Fibroblast of skin of left quadriceps (primary cell): Measurements from ENCODE around the gene PWWP2B.

Source experiments
- DNase-seq, 2 experiments: peaks; one replicate each; pipeline ENCODE4 v3.0.0-alpha.2; 2013; ENCODE audit warnings: low read depth in 2 of 2

Gene PWWP2B

GRCh38 chr10:132447446-132448247 is 50.6 kb downstream of the PWWP2B start:
- DNase-seq = peak; percentile 59 to 61

DNA sequence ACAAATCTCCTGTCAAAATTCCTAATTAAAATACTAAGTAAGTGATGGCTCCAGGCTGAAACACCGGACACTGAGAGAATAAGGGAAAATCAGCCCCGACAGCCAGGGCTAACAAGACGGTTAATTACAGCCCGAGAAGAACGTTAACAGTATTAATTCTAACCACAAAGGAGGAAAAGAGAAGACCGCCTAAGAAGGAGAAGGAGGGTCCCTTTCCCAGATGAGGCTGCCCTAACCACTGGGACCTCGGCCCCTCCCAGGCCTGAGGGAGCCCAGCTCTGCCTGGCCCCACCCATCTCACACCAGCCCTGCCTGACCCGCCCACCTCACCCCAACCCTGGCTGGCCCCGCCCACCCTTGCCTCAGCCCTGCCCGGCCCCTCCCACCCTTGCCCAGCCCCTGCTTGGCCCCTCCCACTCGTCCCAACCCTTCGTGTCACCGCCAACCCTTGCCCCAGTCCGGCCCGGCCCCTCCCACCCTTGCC is 51.3 kb downstream of the PWWP2B start:
- no peak for DNase-seq

DNA sequence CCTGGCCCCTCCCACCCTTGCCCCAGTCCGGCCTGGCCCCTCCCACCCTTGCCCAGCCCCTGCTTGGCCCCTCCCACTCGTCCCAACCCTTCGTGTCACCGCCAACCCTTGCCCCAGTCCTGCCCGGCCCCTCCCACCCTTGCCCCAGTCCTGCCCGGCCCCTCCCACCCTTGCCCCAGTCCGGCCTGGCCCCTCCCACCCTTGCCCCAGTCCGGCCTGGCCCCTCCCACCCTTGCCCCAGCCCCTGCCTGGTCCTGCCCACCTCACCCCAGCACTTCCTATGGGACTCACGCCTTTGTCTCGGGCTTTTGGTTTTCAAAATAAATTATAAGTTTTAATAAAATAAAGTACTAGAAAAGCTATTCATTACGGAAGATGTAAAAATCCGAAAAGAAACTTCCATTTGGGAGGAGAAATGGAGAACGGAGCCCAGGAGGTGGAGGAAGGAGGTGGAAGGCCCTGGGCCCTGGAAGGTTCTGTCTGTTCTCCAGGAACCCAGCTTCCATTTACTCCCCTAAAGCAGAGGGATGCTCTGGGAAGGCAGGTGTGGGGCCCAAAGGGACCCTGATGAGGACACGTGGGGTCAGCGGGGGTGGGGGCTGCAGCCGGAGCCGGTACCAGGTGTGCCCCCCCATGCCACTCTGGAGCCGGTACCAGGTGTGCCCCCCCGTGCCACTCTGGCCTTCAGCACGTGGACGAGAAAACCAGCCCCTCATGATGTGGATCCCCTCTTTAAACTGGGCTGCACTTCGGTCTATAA is 52.2 kb downstream of the PWWP2B start:
- DNase-seq = no peak

DNA sequence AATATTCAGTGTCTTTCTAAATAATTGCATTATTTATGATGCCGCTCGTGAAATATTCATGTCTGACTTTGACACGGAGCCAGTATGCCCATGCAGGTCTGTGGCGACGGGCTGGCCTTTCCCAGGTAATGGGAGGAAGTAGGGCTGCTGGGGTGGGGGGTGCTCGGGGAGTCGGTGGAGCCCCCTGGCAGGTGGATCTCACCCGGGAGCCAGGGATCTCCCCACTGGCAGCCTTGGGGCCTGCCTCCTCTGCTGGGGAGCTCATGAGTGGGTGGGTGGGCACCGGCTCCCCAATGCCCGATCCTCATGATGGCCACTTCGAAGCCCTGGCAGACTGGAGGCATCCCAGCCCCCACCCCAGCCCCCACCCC is 52.8 kb downstream of the PWWP2B start:
- DNase-seq = no peak

DNA sequence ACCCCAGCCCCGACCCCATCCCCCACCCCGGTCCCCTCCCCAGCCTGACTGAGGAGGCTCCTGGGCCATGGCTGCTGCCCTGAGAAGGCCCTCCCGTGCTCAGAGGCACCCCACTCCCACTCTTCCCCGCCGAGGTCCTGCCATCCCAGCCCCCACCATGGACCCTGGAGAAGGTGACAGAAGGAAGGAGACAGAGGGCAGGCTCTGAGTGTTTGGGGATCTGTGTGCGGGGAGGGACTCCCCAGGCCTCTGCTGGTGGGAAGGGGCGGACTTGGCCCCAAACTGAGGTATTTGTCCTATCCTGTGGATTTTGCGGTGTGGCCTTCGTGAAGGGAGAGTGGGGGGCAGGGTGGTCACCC is 53.4 kb downstream of the PWWP2B start:
- DNase-seq = no peak

DNA sequence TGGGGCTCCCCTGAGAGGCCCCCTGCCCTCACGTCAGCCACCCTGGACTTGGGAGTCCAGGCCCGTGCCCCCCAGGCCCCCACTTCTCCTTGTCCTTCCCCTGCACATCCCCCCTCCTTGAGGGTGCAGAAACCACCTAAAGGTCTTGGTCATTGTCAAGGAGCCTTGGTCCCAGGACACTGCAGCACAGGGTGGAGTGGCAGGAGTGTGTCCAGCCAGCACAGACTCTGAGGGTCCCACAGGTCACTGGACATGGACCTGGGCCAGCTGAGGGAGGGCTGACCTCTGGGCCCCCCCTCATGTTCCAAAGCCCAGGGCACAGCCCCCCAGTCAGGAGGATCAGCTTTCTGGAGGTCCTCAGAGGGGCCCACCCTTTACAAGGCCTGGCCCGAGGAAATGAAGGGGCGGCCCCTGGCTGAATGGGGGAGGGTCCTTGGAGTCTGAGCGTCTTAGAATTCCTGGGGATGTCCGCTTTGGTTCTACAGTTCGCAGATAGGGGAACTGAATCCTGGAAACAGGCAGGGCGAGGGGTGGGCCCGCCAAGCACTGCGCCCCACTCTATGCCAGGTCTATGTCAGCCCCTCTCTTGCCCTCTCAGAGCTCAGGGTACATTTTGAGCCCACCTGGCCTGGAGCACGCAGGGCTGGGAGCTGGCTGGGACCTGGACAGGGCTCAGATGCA is 54.0 kb downstream of the PWWP2B start:
- DNase-seq = no peak

DNA sequence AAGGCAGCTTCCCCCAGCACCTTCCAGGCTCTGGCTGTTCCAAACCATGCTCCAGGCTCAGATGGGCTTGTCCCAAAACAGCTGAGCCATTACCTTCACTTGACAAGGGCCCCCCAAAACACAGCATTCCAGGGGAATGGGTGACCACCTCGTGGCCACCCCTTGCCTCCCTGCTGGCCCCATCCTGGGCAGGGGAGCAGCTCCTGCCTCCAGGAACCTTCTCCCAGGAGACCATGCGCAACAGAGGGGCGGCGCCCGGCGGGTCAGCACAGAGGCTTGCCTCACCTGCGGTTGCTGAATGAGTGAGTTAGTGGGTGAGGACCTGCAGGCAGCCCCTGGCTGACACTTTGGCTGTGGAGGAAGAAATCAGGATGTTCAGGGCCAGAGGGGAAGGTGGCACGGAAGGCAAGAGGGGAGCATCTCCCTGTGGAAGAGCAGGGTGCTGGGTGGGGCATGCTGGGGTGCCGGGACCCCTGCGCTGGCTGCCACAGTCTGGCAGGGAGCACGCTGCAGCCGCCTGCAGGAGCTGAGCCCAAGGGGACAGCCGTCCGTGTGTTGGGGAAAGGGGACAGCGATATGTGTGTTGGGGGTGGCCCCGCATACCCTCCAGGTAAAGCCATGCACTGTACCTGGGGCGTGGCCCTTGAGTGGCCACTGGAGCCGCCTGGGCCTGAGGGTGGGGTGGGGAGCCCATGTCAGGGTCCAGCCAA is 54.7 kb downstream of the PWWP2B start:
- no peak for DNase-seq

DNA sequence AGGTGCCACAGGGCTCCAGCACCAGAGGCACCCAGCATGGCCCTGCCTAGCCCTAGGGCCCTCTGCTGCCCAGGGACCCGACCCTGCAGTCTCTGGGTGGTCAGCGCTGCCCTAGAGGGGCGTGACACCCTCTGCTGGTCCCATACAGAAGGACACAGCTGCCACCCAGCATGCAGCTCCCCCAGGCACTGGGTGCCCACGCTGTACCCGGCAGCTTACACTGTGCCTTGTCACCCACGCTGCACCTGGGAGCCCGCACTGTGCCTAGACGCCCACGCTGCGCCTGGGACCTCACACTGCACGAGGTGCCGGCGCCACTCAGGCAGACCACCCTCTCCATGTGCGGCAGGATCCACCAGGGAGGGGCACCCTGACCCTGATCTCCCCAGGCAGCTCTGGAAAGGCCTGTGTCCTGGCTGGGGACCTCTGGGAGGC is 55.2 kb downstream of the PWWP2B start:
- DNase-seq = no peak

DNA sequence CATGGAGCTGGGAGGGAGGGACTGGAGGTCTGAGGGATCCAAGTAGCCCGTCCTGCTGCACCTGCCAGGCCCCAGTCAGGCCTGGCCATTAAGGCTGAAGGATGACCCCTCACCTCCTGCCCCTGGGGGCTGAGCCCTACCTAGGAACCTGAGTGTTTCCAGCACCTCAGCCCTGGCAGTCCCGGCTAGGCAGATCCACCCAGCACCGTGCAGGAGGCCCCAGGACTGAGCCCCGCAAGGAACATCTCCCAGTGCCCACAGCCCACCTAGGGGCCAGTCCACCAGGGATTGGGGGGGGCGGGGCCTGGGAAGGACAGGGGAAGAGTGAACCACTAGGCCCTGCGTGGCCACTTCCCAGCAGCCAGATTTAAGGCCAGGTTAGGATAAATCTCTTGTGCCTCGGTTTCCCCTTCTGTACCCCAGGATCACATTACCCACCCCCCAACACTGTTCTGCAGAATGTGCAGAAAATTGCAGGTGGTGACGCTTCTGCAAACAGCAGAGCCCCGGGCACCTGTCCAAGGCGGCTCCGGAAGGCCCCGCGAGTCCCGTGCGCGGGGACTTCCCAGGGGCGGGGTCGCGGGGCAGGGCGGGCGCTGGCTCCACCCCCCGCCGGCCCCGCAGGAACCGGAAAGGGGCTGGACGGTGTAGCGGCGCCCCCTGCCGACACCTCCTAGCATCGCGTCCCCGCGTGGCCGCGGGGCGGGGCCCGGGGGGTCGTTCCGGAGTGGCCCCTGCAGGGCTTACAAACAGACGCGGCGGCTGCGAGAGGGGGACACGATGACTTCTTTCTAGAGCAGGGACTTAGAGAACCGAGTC is 55.9 kb downstream of the PWWP2B start:
- peak in 1 of 2 experiments; percentile 16 for DNase-seq

- no peak for DNase-seq
Observed at GRCh38 chr10:132453470-132453861, 56.5 kb downstream of the PWWP2B start.

- no peak for DNase-seq
Observed at GRCh38 chr10:132454296-132455198, 57.5 kb downstream of the PWWP2B start.

DNA sequence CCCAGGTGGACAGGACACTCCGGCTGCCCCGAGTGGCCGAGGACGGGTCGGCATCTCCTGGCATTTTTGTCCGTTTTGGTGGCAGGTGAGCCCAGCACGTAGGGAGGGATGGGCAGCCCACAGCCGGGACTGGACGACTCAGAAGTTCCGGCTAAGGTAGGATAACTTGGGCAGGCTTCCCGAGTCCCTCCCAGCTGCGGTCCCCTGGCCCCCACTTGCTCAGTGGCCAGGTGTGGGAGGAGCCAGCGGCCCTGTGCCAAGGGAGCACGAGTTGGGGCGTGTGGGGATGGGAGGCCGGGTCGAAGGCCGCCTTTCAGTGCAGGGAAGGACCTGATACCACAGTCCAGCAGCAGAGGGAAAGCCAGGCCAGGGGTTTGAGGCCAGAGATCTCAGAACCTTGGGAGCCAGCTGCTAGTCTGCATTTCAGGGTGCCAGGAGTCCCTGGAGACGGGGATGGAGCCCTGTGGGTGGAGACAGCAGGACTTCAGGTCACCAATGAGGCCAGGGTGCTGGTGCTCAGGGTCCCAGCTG is 58.5 kb downstream of the PWWP2B start:
- no peak for DNase-seq

DNA sequence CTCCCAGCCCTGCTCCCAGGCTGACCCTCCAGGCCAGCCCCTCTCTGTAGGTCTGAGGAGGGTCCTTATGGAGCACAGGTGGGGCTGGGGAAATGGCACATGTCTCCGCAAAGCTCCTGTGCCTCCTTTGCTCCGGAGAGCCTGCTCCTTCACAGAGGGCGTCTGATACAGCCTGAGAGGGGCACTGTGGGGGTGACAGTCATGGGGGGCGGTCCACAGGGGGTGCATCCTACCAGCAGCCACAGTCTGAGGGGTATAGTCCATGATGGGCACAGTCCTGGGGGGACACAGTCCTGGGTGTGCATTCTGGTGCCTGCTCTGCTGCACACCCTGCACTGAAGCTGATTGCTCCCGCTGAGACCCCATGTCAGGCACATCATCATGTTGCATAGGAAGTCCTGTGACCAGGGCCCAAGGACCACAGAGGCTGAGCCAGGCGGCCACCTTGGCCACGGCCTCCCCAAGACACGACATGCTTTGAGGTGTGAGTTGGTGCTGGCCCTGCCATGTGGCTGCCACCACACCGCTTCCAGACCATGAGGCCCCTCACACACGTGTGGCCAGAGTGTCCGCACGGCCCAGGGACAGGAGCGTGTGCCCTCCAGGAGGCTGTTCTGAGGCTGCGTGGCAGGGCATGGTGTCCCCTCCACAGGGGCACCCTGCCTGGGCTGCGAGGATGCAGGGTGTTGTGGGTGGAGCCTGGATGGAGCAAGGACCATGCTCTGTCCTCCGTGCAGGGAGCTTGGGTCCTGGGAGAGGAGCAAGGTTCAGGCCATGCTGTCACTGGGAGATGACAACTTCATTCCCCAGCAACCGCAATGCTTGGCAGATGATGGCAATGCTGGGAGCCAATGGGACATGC is 59.2 kb downstream of the PWWP2B start:
- no peak for DNase-seq

- DNase-seq = no peak
Observed at GRCh38 chr10:132456881-132457280, 59.9 kb downstream of the PWWP2B start.

DNA sequence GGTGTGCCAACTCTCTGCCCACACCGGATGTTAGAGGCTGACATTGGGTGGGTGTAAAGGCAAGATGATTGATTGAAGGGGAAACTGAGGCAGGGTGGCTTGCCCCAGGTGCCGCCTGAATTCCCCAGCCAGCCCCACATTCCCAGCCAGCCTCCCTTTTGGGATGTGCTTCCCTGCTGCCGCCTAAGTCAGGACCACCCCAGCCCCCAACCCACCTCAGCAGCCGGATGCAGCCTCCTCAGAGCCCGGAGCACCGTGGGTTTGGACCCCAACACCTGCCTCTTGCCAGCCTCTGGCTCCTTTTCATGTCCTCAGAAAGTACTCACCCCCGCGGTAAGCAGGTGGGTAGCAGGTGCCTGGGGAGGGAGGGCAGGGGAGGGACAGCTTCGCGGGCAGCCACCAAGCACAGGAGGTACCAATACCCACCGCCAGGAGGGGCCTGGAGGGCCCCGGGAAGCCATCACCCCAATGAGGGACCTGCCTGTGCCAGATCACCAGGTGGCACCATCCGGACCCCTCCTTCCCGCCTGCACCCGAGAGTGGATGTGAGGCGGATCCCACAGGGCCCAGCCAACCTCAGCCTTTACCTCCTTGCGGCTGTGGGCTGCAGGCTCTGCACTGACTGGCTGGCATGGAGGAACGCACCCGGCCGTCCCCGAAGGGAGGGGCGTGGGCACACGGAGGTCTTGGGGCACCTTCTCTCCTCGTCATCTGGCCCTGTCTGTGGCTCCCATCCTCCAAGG is 60.5 kb downstream of the PWWP2B start:
- no peak for DNase-seq

DNA sequence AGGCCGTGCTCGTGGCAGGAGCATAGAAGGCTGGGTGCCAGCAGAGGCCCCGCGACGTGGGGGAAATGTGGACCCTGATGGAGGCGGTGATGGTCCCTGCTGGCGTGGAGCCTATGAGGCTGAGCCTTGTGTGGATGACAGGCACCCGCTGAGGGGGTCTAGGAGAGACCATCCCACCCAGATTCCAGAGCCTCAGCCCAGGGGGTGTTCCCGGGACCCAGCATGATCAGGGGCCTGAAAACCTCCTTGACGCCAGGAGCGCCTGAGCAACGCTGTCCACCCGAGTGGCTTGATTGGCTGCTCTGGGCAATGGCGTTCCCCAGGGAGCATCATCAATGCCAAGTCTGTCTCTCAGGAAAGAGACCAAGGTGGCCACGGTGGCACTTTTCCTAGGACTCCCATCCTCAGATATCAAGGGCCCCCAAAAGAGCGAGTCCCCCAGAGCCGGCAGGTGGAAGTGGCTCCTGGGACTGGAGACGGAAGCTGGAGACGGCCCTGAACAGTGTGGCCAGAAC is 61.1 kb downstream of the PWWP2B start:
- no peak for DNase-seq

DNA sequence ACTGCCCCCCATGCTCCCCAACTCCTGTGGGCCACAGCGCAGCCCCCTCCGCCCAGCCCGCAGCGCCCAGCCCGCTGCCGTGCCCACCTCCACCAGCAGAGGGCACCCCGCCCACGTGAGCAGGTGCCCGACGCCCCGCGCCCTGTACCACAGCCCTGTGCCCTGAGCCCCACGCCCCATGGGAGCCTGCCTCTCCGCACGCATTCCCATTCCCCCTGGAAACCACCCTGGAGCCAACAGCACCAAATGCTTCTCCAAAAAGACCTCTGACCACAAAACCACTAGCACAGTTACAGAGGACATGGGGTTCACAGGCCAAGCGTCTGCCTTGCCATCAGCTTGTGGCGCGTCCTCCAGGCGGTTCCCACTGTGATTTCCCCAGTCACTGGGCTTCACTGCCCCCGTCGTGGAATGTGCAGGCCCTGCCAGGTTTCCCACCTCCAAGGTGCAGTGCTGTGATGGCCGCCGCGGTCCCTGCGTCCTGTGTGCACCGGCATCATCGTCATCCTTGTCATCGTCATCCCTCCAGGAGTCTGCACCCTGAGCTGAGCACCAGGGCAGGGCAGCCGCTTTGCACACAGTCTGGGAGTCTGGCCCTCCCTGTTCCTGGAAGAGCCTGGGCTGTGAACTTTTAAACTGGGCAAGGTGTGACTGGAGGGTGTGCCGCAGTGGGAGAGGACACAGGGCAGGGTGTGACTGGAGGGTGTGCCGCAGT is 61.7 kb downstream of the PWWP2B start:
- no peak for DNase-seq
